ENCODE results near the gene BTBD18.

GRCh38 chr11:57773026-57773598 is 21.5 kb upstream of the BTBD18 start:
- TF ChIP-seq POLR2A (IDR thresholded peaks at IDR 0.05) (no peak), CTCF (IDR thresholded peaks at IDR 0.05) (no peak)
